Measurements from ENCODE around the gene PLPPR1.
"Not testable (repeated sequence)": the region's sequence is repeated elsewhere in the genome, so short reads cannot be mapped to it uniquely, and the experiment has no call there.

The PLPPR1 gene

GRCh38 chr9:101274971-101275768 is 246.6 kb downstream of the PLPPR1 start:
- Histone ChIP-seq H4K91ac (ENCODE audit: low read depth, low read length) (no peak overlapping the region), H3K27me3 (ENCODE audit: insufficient read depth, low read length) (no peaks in the 10 kb centered on the region), H3K18ac (ENCODE audit: low read length) (no peak overlapping the region), H3K79me1 (ENCODE audit: low read length) (no peaks in the 10 kb centered on the region), H3K79me2 (ENCODE audit: control insufficient read depth, insufficient read depth, low read length, poor library complexity) (no peaks in the 10 kb centered on the region), H3K4me3 (ENCODE audit: low read depth, low read length) (no peak overlapping the region), H2AFZ (ENCODE audit: insufficient read depth, low read length, poor library complexity) (no peak overlapping the region), H3K23ac (ENCODE audit: low read length) (no peak overlapping the region), H3K9me3 (ENCODE audit: insufficient read depth, low read depth, low read length) (peaks cover 2% of the 10 kb centered on the region), H3K4me1 (ENCODE audit: control insufficient read depth in 1 of 2, insufficient read depth in 2 of 2, low read length in 2 of 2) (no peaks in the 10 kb centered on the region), H3K36me3 (ENCODE audit: control insufficient read depth in 1 of 2, insufficient read depth in 2 of 2, low read length in 2 of 2) (no peaks in the 10 kb centered on the region), H3K9ac (ENCODE audit: low read length) (no peak overlapping the region), H4K8ac (ENCODE audit: low read depth, low read length) (no peak overlapping the region), H4K12ac (ENCODE audit: low read depth, low read length) (no peak overlapping the region), H3K14ac (ENCODE audit: low read length) (no peak overlapping the region), H3K4me2 (ENCODE audit: low read length) (no peak overlapping the region), H3K27ac (ENCODE audit: low read depth, low read length) (no peak overlapping the region), H2BK120ac (ENCODE audit: insufficient read depth, low read length, poor library complexity) (no peak overlapping the region), H3K4ac (ENCODE audit: low read depth, low read length) (no peak overlapping the region), H2AK5ac (ENCODE audit: low read length) (no peak overlapping the region), H2BK12ac (ENCODE audit: low read length) (no peak overlapping the region), H2BK5ac (ENCODE audit: low read depth, low read length, poor library complexity) (no peak overlapping the region)
- no CpG with 5 or more reads among the region's 8 CpGs for WGBS (ENCODE audit: extremely low coverage, insufficient coverage, insufficient read length)
- no peak for DNase-seq

- Histone ChIP-seq H3K27me3 (ENCODE audit: insufficient read depth, low read length) (no peaks in the 10 kb centered on the region), H3K27ac (ENCODE audit: low read depth, low read length) (no peak overlapping the region), H3K4me2 (ENCODE audit: low read length) (no peak overlapping the region), H2AFZ (ENCODE audit: insufficient read depth, low read length, poor library complexity) (no peak overlapping the region), H2AK5ac (ENCODE audit: low read length) (no peak overlapping the region), H3K14ac (ENCODE audit: low read length) (no peak overlapping the region), H3K4ac (ENCODE audit: low read depth, low read length) (no peak overlapping the region), H4K8ac (ENCODE audit: low read depth, low read length) (no peak overlapping the region), H3K79me2 (ENCODE audit: control insufficient read depth, insufficient read depth, low read length, poor library complexity) (no peaks in the 10 kb centered on the region), H3K4me3 (ENCODE audit: low read depth, low read length) (no peak overlapping the region), H4K91ac (ENCODE audit: low read depth, low read length) (no peak overlapping the region), H3K23ac (ENCODE audit: low read length) (no peak overlapping the region), H2BK12ac (ENCODE audit: low read length) (no peak overlapping the region), H3K18ac (ENCODE audit: low read length) (no peak overlapping the region), H3K36me3 (ENCODE audit: control insufficient read depth in 1 of 2, insufficient read depth in 2 of 2, low read length in 2 of 2) (no peaks in the 10 kb centered on the region), H4K12ac (ENCODE audit: low read depth, low read length) (no peak overlapping the region), H3K79me1 (ENCODE audit: low read length) (no peaks in the 10 kb centered on the region), H3K9ac (ENCODE audit: low read length) (no peak overlapping the region), H2BK120ac (ENCODE audit: insufficient read depth, low read length, poor library complexity) (no peak overlapping the region), H3K4me1 (ENCODE audit: control insufficient read depth in 1 of 2, insufficient read depth in 2 of 2, low read length in 2 of 2) (no peaks in the 10 kb centered on the region), H2BK5ac (ENCODE audit: low read depth, low read length, poor library complexity) (no peak overlapping the region), H3K9me3 (ENCODE audit: insufficient read depth, low read depth, low read length) (peaks cover 2% of the 10 kb centered on the region)
- no peak for DNase-seq
- no CpG with 5 or more reads among the region's 6 CpGs for WGBS (ENCODE audit: extremely low coverage, insufficient coverage, insufficient read length)
These were observed 247.3 kb downstream of the PLPPR1 start for GRCh38 chr9:101275769-101276250.

- not testable (repeated sequence) for H2AK5ac ChIP-seq (ENCODE audit: low read length); DNase-seq; H4K8ac ChIP-seq (ENCODE audit: low read depth, low read length); H3K18ac ChIP-seq (ENCODE audit: low read length); H4K12ac ChIP-seq (ENCODE audit: low read depth, low read length); H3K4me2 ChIP-seq (ENCODE audit: low read length); H3K4ac ChIP-seq (ENCODE audit: low read depth, low read length); H3K9me3 ChIP-seq (ENCODE audit: insufficient read depth, low read depth, low read length); H3K14ac ChIP-seq (ENCODE audit: low read length); H3K79me1 ChIP-seq (ENCODE audit: low read length); H2BK120ac ChIP-seq (ENCODE audit: insufficient read depth, low read length, poor library complexity); H3K27me3 ChIP-seq (ENCODE audit: insufficient read depth, low read length); H3K9ac ChIP-seq (ENCODE audit: low read length); H2AFZ ChIP-seq (ENCODE audit: insufficient read depth, low read length, poor library complexity); H3K27ac ChIP-seq (ENCODE audit: low read depth, low read length); H3K36me3 ChIP-seq (ENCODE audit: control insufficient read depth in 1 of 2, insufficient read depth in 2 of 2, low read length in 2 of 2); H3K4me1 ChIP-seq (ENCODE audit: control insufficient read depth in 1 of 2, insufficient read depth in 2 of 2, low read length in 2 of 2); H3K23ac ChIP-seq (ENCODE audit: low read length); H3K79me2 ChIP-seq (ENCODE audit: control insufficient read depth, insufficient read depth, low read length, poor library complexity); H2BK5ac ChIP-seq (ENCODE audit: low read depth, low read length, poor library complexity); H2BK12ac ChIP-seq (ENCODE audit: low read length); H4K91ac ChIP-seq (ENCODE audit: low read depth, low read length); H3K4me3 ChIP-seq (ENCODE audit: low read depth, low read length)
- WGBS (ENCODE audit: extremely low coverage, insufficient coverage, insufficient read length), result no CpG with 5 or more reads among the region's 12 CpGs
These were observed 262.5 kb downstream of the PLPPR1 start for GRCh38 chr9:101291043-101291442.

GRCh38 chr9:101299901-101300300 is 271.4 kb downstream of the PLPPR1 start:
- Histone ChIP-seq H3K4ac (ENCODE audit: low read depth, low read length) (no peak overlapping the region), H4K91ac (ENCODE audit: low read depth, low read length) (no peak overlapping the region), H3K9ac (ENCODE audit: low read length) (no peak overlapping the region), H3K79me1 (ENCODE audit: low read length) (no peaks in the 10 kb centered on the region), H3K14ac (ENCODE audit: low read length) (no peak overlapping the region), H3K9me3 (ENCODE audit: insufficient read depth, low read depth, low read length) (no peaks in the 10 kb centered on the region), H2BK12ac (ENCODE audit: low read length) (no peak overlapping the region), H4K8ac (ENCODE audit: low read depth, low read length) (no peak overlapping the region), H3K79me2 (ENCODE audit: control insufficient read depth, insufficient read depth, low read length, poor library complexity) (no peaks in the 10 kb centered on the region), H3K27ac (ENCODE audit: low read depth, low read length) (no peak overlapping the region), H3K4me3 (ENCODE audit: low read depth, low read length) (no peak overlapping the region), H3K23ac (ENCODE audit: low read length) (no peak overlapping the region), H4K12ac (ENCODE audit: low read depth, low read length) (no peak overlapping the region), H3K27me3 (ENCODE audit: insufficient read depth, low read length) (no peaks in the 10 kb centered on the region), H3K18ac (ENCODE audit: low read length) (no peak overlapping the region), H2AFZ (ENCODE audit: insufficient read depth, low read length, poor library complexity) (no peak overlapping the region), H3K36me3 (ENCODE audit: control insufficient read depth in 1 of 2, insufficient read depth in 2 of 2, low read length in 2 of 2) (no peaks in the 10 kb centered on the region), H3K4me2 (ENCODE audit: low read length) (no peak overlapping the region), H3K4me1 (ENCODE audit: control insufficient read depth in 1 of 2, insufficient read depth in 2 of 2, low read length in 2 of 2) (no peaks in the 10 kb centered on the region), H2AK5ac (ENCODE audit: low read length) (no peak overlapping the region), H2BK120ac (ENCODE audit: insufficient read depth, low read length, poor library complexity) (no peak overlapping the region), H2BK5ac (ENCODE audit: low read depth, low read length, poor library complexity) (no peak overlapping the region)
- no peak for DNase-seq
